Fibroblast of mammary gland (primary cell): Measurements from ENCODE around the gene ITGAD.
A peak's percentile ranks its signal among the peaks of the same experiment; 100 is the strongest.

ENCODE experiments used
- DNase-seq: peaks from one replicate; pipeline ENCODE4 v3.0.0-alpha.2; 2010; ENCODE audit warnings: low read depth
- H3K4me3 ChIP-seq: 2 replicates; pipeline ENCODE4 v1.5.1; 2011; ENCODE audit warnings: low read depth, mild to moderate bottlenecking, low read length, moderate library complexity; ENCODE audit not compliant: control insufficient read depth
- CTCF ChIP-seq: conservative IDR thresholded peaks from 2 replicates; pipeline ENCODE4 v1.5.1; 2011; ENCODE audit warnings: low read depth, low read length, inconsistent platforms; ENCODE audit not compliant: control insufficient read depth, insufficient read depth

ITGAD gene

GRCh38 chr16:31461921-31462804 is 69.0 kb downstream of the ITGAD start:
- H3K4me3 ChIP-seq = no peak overlapping the region
- no peak for DNase-seq
- no peak for TF ChIP-seq CTCF

- TF ChIP-seq CTCF = no peak
- H3K4me3 ChIP-seq = no peak overlapping the region
- DNase-seq = no peak
Measured at GRCh38 chr16:31464348-31464769, 71.2 kb downstream of the ITGAD start.

- no peak for TF ChIP-seq CTCF
- no peak for DNase-seq
- H3K4me3 ChIP-seq = no peak overlapping the region
Measured at GRCh38 chr16:31464781-31465260, 71.7 kb downstream of the ITGAD start.

- no peak for DNase-seq
- no peak overlapping the region for H3K4me3 ChIP-seq
- no peak for TF ChIP-seq CTCF
Measured at GRCh38 chr16:31465788-31466370, 72.7 kb downstream of the ITGAD start.

- H3K4me3 ChIP-seq = no peak overlapping the region
- DNase-seq = no peak
- TF ChIP-seq CTCF = no peak
Measured at GRCh38 chr16:31466381-31466841, 73.3 kb downstream of the ITGAD start.

- TF ChIP-seq CTCF = no peak
- no peak overlapping the region for H3K4me3 ChIP-seq
- DNase-seq = peak; percentile 39
Measured at GRCh38 chr16:31467151-31467773, 74.1 kb downstream of the ITGAD start.
